HG03175 (cell line): ENCODE results near the gene TNFRSF4.

Experiments used
- ATAC-seq: cut with Tn5 transposase; IDR thresholded peaks from one replicate; pipeline ENCODE4 v1.9.1; 2021; ENCODE audit warnings: mild to moderate bottlenecking, moderate library complexity; ENCODE audit not compliant: unreplicated experiment

TNFRSF4 gene

GRCh38 chr1:1245817-1246576, 32.0 kb upstream of the TNFRSF4 start:
- no peak for ATAC-seq

- no peak for ATAC-seq
These were observed 31.3 kb upstream of the TNFRSF4 start for GRCh38 chr1:1245178-1245816.

GRCh38 chr1:1244192-1244811, 30.3 kb upstream of the TNFRSF4 start:
- ATAC-seq: no peak

- ATAC-seq: no peak
These were observed 29.8 kb upstream of the TNFRSF4 start for GRCh38 chr1:1243807-1244191.

GRCh38 chr1:1243266-1243660, 29.3 kb upstream of the TNFRSF4 start:
- ATAC-seq: no peak

GRCh38 chr1:1242461-1243265, 28.7 kb upstream of the TNFRSF4 start:
- no peak for ATAC-seq

- ATAC-seq: no peak
These were observed 27.8 kb upstream of the TNFRSF4 start for GRCh38 chr1:1241588-1242219.

- ATAC-seq: no peak
These were observed 27.1 kb upstream of the TNFRSF4 start for GRCh38 chr1:1240822-1241587.

GRCh38 chr1:1240348-1240732, 26.4 kb upstream of the TNFRSF4 start:
- ATAC-seq: no peak

- ATAC-seq: no peak
These were observed 25.8 kb upstream of the TNFRSF4 start for GRCh38 chr1:1239614-1240347.

GRCh38 chr1:1239227-1239613, 25.3 kb upstream of the TNFRSF4 start:
- ATAC-seq: no peak

- no peak for ATAC-seq
These were observed 24.8 kb upstream of the TNFRSF4 start for GRCh38 chr1:1238702-1239178.

- ATAC-seq: no peak
These were observed 24.1 kb upstream of the TNFRSF4 start for GRCh38 chr1:1237874-1238701.

GRCh38 chr1:1236945-1237873, 23.3 kb upstream of the TNFRSF4 start:
- no peak for ATAC-seq

GRCh38 chr1:1236176-1236763, 22.3 kb upstream of the TNFRSF4 start:
- ATAC-seq: no peak

GRCh38 chr1:1235016-1235744, 21.2 kb upstream of the TNFRSF4 start:
- no peak for ATAC-seq
